ENCODE results near the gene KRTAP4-9.
"Not testable (repeated sequence)": the region's sequence is repeated elsewhere in the genome, so short reads cannot be mapped to it uniquely, and the experiment has no call there.

The KRTAP4-9 gene

GRCh38 chr17:41131979-41132378 lies 26.8 kb downstream of the KRTAP4-9 start:
- TF ChIP-seq, protein P1, sequence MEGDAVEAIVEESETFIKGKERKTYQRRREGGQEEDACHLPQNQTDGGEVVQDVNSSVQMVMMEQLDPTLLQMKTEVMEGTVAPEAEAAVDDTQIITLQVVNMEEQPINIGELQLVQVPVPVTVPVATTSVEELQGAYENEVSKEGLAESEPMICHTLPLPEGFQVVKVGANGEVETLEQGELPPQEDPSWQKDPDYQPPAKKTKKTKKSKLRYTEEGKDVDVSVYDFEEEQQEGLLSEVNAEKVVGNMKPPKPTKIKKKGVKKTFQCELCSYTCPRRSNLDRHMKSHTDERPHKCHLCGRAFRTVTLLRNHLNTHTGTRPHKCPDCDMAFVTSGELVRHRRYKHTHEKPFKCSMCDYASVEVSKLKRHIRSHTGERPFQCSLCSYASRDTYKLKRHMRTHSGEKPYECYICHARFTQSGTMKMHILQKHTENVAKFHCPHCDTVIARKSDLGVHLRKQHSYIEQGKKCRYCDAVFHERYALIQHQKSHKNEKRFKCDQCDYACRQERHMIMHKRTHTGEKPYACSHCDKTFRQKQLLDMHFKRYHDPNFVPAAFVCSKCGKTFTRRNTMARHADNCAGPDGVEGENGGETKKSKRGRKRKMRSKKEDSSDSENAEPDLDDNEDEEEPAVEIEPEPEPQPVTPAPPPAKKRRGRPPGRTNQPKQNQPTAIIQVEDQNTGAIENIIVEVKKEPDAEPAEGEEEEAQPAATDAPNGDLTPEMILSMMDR (IDR thresholded peaks at IDR 0.05; ENCODE audit: control insufficient read depth, extremely low read depth, insufficient read depth): no peak
- DNase-seq (ENCODE audit: low read depth): no peak
- no peak overlapping the region for H3K4me3 ChIP-seq (ENCODE audit: low read depth, low read length)

DNA sequence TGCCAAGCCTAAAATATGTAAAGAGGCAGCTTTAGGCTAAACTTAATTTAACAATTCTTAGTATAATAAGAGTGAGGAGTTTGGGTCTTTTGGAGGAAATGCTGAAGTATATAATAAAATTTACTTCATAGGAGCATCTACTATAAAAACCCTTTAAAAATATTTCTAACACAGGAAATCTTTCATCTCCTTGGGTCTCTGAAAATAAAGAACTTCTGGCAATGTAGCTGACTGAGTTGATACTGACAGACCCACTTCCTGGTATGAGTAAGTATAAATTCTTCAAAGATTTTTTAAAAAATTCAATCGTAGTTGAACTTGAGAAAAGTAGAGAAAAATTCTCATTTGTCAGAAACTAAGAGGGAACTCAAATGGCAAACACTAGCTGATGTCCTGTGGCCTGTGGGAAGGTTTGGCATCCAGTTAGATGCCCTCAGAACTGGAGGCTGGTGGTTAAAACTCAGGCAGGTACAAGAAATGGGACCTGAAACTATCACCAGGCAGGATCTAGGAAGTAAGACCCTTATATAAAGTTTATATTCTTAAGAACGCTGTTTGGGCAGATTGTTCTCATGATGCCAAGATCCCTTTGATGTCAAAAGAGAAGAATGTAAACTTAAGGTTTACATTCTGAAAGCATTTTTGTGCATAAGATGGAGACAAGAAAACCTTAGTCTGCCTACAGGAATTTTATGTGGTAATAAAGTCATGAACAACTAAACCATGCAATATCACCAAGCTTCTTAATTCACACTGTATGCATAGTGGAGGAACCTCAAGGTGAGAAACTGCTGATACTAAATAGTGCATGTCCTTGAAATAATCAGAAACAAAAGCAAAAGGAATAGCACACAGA lies 28.9 kb downstream of the KRTAP4-9 start:
- no peak overlapping the region for H3K4me3 ChIP-seq (ENCODE audit: low read depth, low read length)
- TF ChIP-seq, protein P1 (IDR thresholded peaks at IDR 0.05; ENCODE audit: control insufficient read depth, extremely low read depth, insufficient read depth): no peak
- no peak for DNase-seq (ENCODE audit: low read depth)

- not testable (repeated sequence) for H3K4me3 ChIP-seq (ENCODE audit: low read depth, low read length); DNase-seq (ENCODE audit: low read depth)
Measured at GRCh38 chr17:41139865-41140264, 34.7 kb downstream of the KRTAP4-9 start.

DNA sequence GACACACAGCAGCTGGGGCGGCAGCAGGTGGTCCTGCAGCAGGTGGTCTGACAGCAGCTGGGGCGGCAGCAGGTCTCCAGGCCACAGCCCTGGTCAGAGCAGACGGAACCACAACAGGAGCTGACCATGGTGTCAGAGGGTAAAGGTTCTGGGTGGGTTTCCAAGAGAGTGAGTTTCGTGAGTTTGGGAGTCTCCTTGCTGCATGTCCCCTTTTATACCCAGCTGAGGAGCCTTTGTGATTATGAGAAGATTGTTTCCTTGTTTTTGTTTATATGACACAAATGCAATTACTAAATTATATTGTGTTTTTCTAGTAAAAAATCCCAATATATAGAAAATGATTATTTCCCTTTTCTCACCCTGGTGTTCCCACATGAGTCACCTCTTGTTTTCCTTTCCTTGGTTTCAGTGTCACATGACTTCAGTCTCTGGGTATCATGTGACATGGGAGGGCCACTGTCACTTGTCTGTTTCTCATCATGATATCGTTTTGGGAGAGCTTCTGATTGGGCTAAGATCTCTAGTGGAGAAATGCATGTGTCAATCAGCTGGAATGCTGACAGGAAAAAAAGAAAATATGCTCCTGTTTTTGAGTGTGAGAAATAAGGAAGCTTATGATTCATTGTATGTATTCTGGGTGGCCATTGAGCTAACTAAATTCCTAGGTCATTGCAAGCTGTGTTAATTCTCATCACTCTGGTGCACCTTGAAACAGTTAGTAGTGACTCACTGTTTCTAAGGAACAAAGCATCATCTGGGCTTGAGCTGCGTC lies 35.4 kb downstream of the KRTAP4-9 start, which contains the start of gene KRTAP4-6:
TSS of gene KRTAP4-6 (minus strand) at position 185 of the 772 bp plus-strand sequence. CDS start at position 128, 57 bp downstream.
- TF ChIP-seq, protein P1 (IDR thresholded peaks at IDR 0.05; ENCODE audit: control insufficient read depth, extremely low read depth, insufficient read depth): no peak
- DNase-seq (ENCODE audit: low read depth): no peak
- no peak within 1 kb of the TSS for H3K4me3 ChIP-seq (ENCODE audit: low read depth, low read length)

- TF ChIP-seq, protein P1 (IDR thresholded peaks at IDR 0.05; ENCODE audit: control insufficient read depth, extremely low read depth, insufficient read depth): no peak
- DNase-seq (ENCODE audit: low read depth): no peak
- no peak overlapping the region for H3K4me3 ChIP-seq (ENCODE audit: low read depth, low read length)
Measured at GRCh38 chr17:41141361-41141760, 36.2 kb downstream of the KRTAP4-9 start.

DNA sequence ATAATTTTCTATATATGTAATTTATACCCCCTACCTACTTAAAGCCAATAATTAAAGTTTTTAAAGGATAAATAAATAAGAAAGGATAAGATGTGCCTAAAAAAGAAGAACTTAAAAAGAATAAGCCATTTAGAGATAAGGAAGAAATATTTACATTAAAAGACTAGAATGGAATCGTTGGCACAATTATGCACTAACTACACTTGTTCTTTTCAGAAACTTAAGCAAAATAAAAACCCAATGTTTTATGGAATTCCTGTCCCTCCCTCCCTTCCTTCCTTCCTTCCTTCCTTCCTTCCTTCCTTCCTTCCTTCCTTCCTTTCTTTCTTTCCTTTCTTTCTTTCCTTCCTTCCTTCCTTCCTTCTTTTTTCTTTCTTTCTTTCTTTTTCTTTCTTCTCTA lies 39.7 kb downstream of the KRTAP4-9 start:
- H3K4me3 ChIP-seq (ENCODE audit: low read depth, low read length): no peak overlapping the region
- DNase-seq (ENCODE audit: low read depth): no peak
- TF ChIP-seq, protein P1 (IDR thresholded peaks at IDR 0.05; ENCODE audit: control insufficient read depth, extremely low read depth, insufficient read depth): no peak

DNA sequence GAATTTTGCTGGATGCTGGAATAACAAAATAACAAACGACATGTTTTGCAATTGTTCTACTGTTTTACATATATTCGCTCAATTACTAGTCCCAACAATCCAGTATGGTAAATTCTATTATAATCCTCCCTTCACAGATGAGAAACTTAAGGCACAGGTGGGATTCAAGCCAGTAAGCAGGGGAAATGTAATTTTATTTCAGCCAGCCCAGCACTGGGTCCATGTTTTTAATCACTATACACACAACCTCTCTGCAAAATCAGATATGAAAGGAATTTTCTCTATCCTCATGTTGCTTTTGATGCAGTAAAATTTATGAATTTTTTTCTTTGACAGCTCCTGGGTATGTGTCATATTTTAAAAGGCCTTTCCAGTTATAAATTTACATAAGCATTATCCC lies 40.1 kb downstream of the KRTAP4-9 start:
- H3K4me3 ChIP-seq (ENCODE audit: low read depth, low read length): no peak overlapping the region
- DNase-seq (ENCODE audit: low read depth): no peak
- TF ChIP-seq, protein P1 (IDR thresholded peaks at IDR 0.05; ENCODE audit: control insufficient read depth, extremely low read depth, insufficient read depth): no peak

Data from LNCaP clone FGC (cell line).